Right atrium auricular region (tissue), 2 donors: Measurements from ENCODE around the gene OTULIN. TPM values are rescaled to one million over a fixed set of nuclear protein-coding genes. Genes with fewer than 3 reads are reported as not detected.

ENCODE experiments used
- DNase-seq: peaks from one replicate; pipeline ENCODE4 v3.0.0-alpha.2; 2019; ENCODE audit warnings: low spot score
- H3K27ac ChIP-seq, 2 donors: fragments of 200-600 bp; sonication (generic); 1 replicate in 1 of 2; 2 replicates in 1 of 2; pipeline ENCODE4 v1.5.1; 2016 to 2019
- H3K27me3 ChIP-seq, 2 donors: fragments of 200-600 bp; sonication (generic); one replicate each; pipeline versions ENCODE4 v1.5.1 to v1.6.0; 2017 to 2019
- H3K36me3 ChIP-seq: fragments of 200-600 bp; sonication (generic); one replicate; pipeline ENCODE4 v1.5.1; 2016
- H3K4me1 ChIP-seq, 2 donors: fragments of 200-600 bp; sonication (generic); one replicate each; pipeline versions ENCODE4 v1.5.1 to v1.6.0; 2017 to 2019
- H3K4me3 ChIP-seq, 2 donors: fragments of 200-600 bp; sonication (generic); 1 replicate in 1 of 2; 2 replicates in 1 of 2; pipeline ENCODE4 v1.5.1; 2017 to 2019; ENCODE audit warnings: mild to moderate bottlenecking in 1 of 2, moderate library complexity in 1 of 2
- H3K9me3 ChIP-seq, 2 donors: fragments of 200-600 bp; sonication (generic); one replicate each; pipeline ENCODE4 v1.5.1; 2019
- total RNA-seq, 2 donors: library from RNA; depleted of rRNA; stranded (reverse); fragments of >200 nt; gene quantifications; one replicate each; pipeline ENCODE4 v1.1.0, GENCODE V29; 2016
- TF ChIP-seq, protein P1 (sequence below), 2 donors: fragments of 200-600 bp; sonication (generic); IDR thresholded peaks; one replicate each; pipeline ENCODE4 v1.5.1; 2019; ENCODE audit warnings: antibody characterized with exemption in 2 of 2

Gene OTULIN
- total RNA-seq, 2 donors from 2014 or later = 13.9 to 29.9 TPM

DNA sequence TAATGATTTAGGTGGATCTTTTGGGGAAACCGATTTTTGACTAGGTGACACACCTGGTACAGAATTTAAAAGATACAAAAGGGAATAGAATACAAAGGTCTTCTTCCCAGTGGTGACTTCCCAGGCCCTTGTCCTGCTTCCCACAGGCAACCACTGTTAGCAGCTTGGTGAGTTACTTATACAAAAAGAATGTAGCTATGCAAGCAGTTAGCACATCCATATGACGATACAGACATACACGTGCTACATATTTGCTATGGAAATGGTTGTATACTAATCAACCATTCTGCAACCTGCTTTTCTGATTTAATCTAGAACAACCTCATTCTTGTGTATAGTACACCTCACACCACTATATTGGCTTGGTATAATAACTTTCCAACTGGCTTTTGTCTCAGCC lies 51.0 kb downstream of the OTULIN start:
- DNase-seq = no peak
- peaks cover 0 to 4% of the 10 kb centered on the region in 2 donors for H3K4me1 ChIP-seq
- H3K27ac ChIP-seq = no peak overlapping the region
- no peaks in the 10 kb centered on the region for H3K27me3 ChIP-seq
- H3K4me3 ChIP-seq = no peak overlapping the region
- H3K9me3 ChIP-seq = no peaks in the 10 kb centered on the region
- H3K36me3 ChIP-seq = peaks cover 59% of the 10 kb centered on the region
- TF ChIP-seq, protein P1, sequence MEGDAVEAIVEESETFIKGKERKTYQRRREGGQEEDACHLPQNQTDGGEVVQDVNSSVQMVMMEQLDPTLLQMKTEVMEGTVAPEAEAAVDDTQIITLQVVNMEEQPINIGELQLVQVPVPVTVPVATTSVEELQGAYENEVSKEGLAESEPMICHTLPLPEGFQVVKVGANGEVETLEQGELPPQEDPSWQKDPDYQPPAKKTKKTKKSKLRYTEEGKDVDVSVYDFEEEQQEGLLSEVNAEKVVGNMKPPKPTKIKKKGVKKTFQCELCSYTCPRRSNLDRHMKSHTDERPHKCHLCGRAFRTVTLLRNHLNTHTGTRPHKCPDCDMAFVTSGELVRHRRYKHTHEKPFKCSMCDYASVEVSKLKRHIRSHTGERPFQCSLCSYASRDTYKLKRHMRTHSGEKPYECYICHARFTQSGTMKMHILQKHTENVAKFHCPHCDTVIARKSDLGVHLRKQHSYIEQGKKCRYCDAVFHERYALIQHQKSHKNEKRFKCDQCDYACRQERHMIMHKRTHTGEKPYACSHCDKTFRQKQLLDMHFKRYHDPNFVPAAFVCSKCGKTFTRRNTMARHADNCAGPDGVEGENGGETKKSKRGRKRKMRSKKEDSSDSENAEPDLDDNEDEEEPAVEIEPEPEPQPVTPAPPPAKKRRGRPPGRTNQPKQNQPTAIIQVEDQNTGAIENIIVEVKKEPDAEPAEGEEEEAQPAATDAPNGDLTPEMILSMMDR (IDR thresholded peaks at IDR 0.05) = no peak

DNA sequence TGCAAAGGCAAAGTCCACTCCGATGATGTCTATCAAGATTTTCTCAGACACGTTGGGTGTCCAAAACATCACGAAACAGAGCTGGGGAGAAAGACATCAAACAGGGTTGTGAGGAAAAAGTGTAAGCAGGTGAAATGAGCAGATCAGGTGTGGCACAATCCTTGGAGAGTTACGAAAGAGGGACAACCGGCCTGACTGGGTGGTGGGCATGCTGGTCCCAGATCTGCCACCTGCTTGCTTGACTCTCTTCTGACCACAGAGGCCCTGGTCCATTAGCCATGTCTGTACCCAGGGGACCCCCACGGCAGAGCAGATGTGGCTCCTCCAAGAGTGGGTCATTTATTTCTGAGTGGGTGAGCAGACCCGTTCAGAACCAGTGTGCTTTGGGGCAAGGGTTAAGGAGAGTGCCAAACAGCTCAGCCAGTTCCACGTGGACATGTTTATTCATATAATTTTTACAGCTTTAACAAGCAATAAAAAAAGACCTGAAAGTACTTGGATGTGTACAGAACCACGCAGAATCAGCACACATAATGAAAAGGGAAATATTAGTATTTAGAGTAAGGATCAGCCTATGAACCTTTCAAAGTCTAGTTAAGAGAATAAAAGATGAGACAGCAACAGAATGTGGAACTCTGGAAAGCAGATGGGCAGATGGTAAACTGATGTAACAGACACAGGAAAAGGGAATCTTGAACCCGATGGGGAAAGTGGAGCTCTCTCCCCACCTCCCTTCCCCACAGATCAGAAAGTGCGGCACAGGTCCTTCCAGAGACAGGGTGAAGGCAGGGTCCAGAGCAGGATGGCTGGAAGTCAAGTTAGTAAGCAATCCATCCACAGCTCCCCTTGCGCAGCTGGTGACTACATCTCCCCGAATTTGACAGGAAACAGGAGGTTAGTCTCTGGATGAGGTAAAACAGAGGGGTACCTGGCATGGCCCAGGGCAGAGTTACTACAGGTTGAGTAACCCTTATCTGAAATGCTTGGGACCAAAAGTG lies 52.5 kb downstream of the OTULIN start:
- Histone ChIP-seq H3K27me3 (no peaks in the 10 kb centered on the region), H3K4me1 (peaks cover 0 to 4% of the 10 kb centered on the region in 2 donors), H3K36me3 (peaks cover 43% of the 10 kb centered on the region), H3K4me3 (no peak overlapping the region), H3K9me3 (no peaks in the 10 kb centered on the region), H3K27ac (no peak overlapping the region)
- TF ChIP-seq, protein P1 (IDR thresholded peaks at IDR 0.05) = no peak
- DNase-seq = no peak

DNA sequence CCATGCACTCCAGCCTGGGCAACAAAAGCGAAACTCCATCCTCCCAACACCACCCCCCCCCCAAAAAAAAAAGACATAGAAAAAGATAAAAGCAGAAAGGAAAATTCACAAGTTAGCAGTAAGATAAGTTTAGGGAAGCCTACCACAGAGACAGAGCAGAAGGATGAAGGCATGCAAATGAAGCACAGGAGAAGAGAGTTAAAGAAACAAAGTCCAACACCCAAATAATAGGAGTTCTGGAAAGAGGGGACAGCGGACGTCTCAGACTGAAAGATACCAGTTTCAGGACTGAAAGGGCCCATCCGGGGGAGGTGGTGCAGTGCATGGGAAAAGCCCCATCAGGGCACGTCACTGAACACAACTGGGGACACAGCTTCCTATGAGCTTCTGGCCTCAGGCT lies 54.3 kb downstream of the OTULIN start:
- Histone ChIP-seq H3K9me3 (no peaks in the 10 kb centered on the region), H3K4me3 (no peak overlapping the region), H3K27ac (no peak overlapping the region), H3K36me3 (peaks cover 26% of the 10 kb centered on the region), H3K27me3 (no peaks in the 10 kb centered on the region), H3K4me1 (peaks cover 0 to 8% of the 10 kb centered on the region in 2 donors)
- TF ChIP-seq, protein P1 (IDR thresholded peaks at IDR 0.05) = no peak
- DNase-seq = no peak

DNA sequence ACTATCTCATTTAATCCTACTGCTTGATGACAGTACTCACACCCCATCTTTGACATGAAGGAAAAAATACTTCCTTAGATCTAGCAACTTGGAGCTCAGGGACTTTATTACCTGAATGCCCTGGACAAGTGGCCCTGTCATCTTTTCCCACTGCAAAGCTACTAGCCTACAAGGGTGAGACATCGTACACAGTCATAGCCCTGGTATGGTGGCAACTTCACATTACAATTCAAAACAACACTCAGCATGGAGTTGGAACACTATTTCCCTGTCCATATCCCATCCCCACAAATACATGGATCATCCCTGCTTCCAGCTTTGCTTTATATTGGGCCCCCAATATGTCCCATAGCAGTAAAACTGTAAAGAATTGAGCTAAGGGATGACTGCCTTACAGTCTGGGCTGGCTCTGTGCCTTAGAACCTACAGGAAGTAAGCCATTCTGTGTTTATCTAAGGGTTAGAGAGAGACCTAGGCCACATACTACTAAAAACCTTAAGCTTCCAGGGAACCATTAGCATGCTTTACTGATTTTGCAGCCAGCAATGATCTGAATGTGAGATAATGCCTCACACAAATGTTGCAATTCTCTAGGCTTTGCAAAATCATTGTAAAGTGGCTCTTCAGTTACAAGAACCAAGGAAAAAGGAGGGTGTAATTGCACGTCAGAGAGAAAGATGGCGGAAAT lies 55.9 kb downstream of the OTULIN start:
- no peaks in the 10 kb centered on the region for H3K27me3 ChIP-seq
- H3K36me3 ChIP-seq = peaks cover 17% of the 10 kb centered on the region
- H3K9me3 ChIP-seq = no peaks in the 10 kb centered on the region
- H3K27ac ChIP-seq = no peak overlapping the region
- no peak for DNase-seq
- TF ChIP-seq, protein P1 (IDR thresholded peaks at IDR 0.05) = no peak
- H3K4me3 ChIP-seq = no peak overlapping the region
- H3K4me1 ChIP-seq = peaks cover 0 to 5% of the 10 kb centered on the region in 2 donors

DNA sequence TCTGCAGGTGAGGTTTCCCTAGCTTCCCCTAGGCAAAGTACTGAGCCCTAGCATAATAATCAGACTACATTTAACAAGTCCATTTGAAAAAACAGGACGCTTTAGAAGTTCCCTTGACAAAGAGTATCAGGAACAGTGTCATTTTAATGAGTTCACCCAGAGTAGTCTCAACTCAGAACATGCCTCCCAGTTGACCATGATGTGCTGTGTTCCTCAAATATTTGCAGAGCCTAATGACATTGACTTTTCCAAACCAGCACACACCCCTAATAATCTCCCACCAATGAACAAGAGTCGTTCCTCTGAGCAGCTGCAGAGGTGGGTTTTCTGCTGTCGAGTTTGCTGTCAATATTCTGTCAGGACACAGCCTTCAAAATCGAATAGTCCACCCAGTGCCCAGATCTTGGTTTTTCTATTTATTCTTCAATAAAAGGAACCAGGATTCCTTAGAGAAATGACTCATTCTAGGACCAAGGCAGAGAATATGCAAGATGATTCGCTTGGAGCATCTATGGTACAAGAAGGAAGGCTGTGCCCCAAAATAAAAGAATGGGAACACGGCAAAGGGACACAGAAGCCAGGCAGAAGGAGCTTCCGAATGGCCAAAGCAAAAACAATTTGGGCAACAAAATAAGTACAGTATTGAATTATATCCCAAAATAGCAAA lies 57.6 kb downstream of the OTULIN start:
- H3K4me1 ChIP-seq = peaks cover 0 to 11% of the 10 kb centered on the region in 2 donors
- H3K9me3 ChIP-seq = no peaks in the 10 kb centered on the region
- no peak overlapping the region for H3K27ac ChIP-seq
- H3K36me3 ChIP-seq = peaks cover under 1% of the 10 kb centered on the region
- TF ChIP-seq, protein P1 (IDR thresholded peaks at IDR 0.05) = no peak
- H3K27me3 ChIP-seq = no peaks in the 10 kb centered on the region
- no peak overlapping the region for H3K4me3 ChIP-seq
- DNase-seq = no peak
